ENCODE results near the gene CCT7. TPM values are rescaled to one million over a fixed set of nuclear protein-coding genes. Genes with fewer than 3 reads are reported as not detected.
A peak's percentile ranks its signal among the peaks of the same experiment; 100 is the strongest.

CCT7 gene
- total and polyA plus RNA-seq, 2 of the 8 experiments (the other 6 are each of a cell fraction or from before 2014, with no cell fraction given) = 440 to 474 TPM

GRCh38 chr2:73214120-73215035 lies 19.7 kb upstream of the CCT7 start, which contains the start of gene SMYD5 (continued):
- no peak for TF ChIP-seq FOSL1 (IDR thresholded peaks at IDR 0.05; ENCODE audit: insufficient read depth, low read depth, low read length)
- peak; percentile 99 for TF ChIP-seq RBBP5 (IDR thresholded peaks at IDR 0.05; ENCODE audit: borderline replicate concordance, low read depth, low read length)
- no peak for TF ChIP-seq EZH2 (IDR thresholded peaks at IDR 0.05; ENCODE audit: low read depth, low read length, severe bottlenecking)
- TF ChIP-seq SP1 (IDR thresholded peaks at IDR 0.05; ENCODE audit: low read depth, low read length) = peak; percentile 41; the same call in 1 of the 2 replicates
- no peak for TF ChIP-seq SUZ12 (IDR thresholded peaks at IDR 0.05; ENCODE audit: low read length)
- no peak for TF ChIP-seq SRF (IDR thresholded peaks at IDR 0.05; ENCODE audit: low read depth, low read length)
- no peak for TF ChIP-seq CBX8 (IDR thresholded peaks at IDR 0.05; ENCODE audit: borderline replicate concordance, low read depth, low read length)
- TF ChIP-seq KDM5A (IDR thresholded peaks at IDR 0.05; ENCODE audit: low read length) = no peak
- no peak for TF ChIP-seq SP2 (IDR thresholded peaks at IDR 0.05; ENCODE audit: low read length)
- TF ChIP-seq, protein P1, sequence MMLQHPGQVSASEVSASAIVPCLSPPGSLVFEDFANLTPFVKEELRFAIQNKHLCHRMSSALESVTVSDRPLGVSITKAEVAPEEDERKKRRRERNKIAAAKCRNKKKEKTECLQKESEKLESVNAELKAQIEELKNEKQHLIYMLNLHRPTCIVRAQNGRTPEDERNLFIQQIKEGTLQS (IDR thresholded peaks at IDR 0.05; ENCODE audit: insufficient read depth, low read depth, low read length) = no peak
- TF ChIP-seq RAD21 (IDR thresholded peaks at IDR 0.05 in 1 of 2, conservative IDR thresholded peaks at IDR 0.05 in 1 of 2; ENCODE audit: low read depth in 2 of 2, low read length in 2 of 2) = no peak
- no peak for TF ChIP-seq JUN (IDR thresholded peaks at IDR 0.05; ENCODE audit: low read depth, low read length)
- TF ChIP-seq JUND (IDR thresholded peaks at IDR 0.05; ENCODE audit: low read length) = no peak
- TF ChIP-seq YY1 (IDR thresholded peaks at IDR 0.05; ENCODE audit: low read depth, low read length) = peak; percentile 98
- TF ChIP-seq MAFK (IDR thresholded peaks at IDR 0.05; ENCODE audit: low read depth, low read length) = no peak
- no peak for TF ChIP-seq SIRT6 (IDR thresholded peaks at IDR 0.05; ENCODE audit: low read length)
- peak; percentile 86 for TF ChIP-seq TAF1 (IDR thresholded peaks at IDR 0.05; ENCODE audit: low read depth, low read length)
- TF ChIP-seq, protein P2, sequence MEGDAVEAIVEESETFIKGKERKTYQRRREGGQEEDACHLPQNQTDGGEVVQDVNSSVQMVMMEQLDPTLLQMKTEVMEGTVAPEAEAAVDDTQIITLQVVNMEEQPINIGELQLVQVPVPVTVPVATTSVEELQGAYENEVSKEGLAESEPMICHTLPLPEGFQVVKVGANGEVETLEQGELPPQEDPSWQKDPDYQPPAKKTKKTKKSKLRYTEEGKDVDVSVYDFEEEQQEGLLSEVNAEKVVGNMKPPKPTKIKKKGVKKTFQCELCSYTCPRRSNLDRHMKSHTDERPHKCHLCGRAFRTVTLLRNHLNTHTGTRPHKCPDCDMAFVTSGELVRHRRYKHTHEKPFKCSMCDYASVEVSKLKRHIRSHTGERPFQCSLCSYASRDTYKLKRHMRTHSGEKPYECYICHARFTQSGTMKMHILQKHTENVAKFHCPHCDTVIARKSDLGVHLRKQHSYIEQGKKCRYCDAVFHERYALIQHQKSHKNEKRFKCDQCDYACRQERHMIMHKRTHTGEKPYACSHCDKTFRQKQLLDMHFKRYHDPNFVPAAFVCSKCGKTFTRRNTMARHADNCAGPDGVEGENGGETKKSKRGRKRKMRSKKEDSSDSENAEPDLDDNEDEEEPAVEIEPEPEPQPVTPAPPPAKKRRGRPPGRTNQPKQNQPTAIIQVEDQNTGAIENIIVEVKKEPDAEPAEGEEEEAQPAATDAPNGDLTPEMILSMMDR (IDR thresholded peaks at IDR 0.05; ENCODE audit: control extremely low read depth in 1 of 3, insufficient read depth in 1 of 3, low read depth in 1 of 3, low read length in 3 of 3) = 0 out of 4 replicates have a peak, but pooled peaks of 1 of the 3 experiments have one; percentile 7
- no peak for TF ChIP-seq E2F6 (IDR thresholded peaks at IDR 0.05)
- TF ChIP-seq TBP (IDR thresholded peaks at IDR 0.05; ENCODE audit: low read depth, low read length) = peak; percentile 72

Data from H1 (cell line).